Adipocyte (in vitro differentiated cells): ENCODE measurements around the gene RAPGEF5.

Source experiments
- DNase-seq: peaks from one replicate; pipeline ENCODE4 v3.0.0-alpha.2; 2015; ENCODE audit warnings: low read depth
- H3K27me3 ChIP-seq: replicated peaks from 2 replicates; pipeline ENCODE4 v1.7.0; 2013; ENCODE audit warnings: mild to moderate bottlenecking, low read length, moderate library complexity; ENCODE audit not compliant: control insufficient read depth, insufficient read depth
- H3K36me3 ChIP-seq: 2 replicates; pipeline ENCODE4 v1.7.0; 2013; ENCODE audit warnings: low read length, mild to moderate bottlenecking, moderate library complexity; ENCODE audit not compliant: control insufficient read depth, insufficient read depth, severe bottlenecking
- H3K4me1 ChIP-seq: 2 replicates; pipeline ENCODE4 v1.7.0; 2013; ENCODE audit warnings: mild to moderate bottlenecking, low read length, moderate library complexity; ENCODE audit not compliant: control insufficient read depth, insufficient read depth
- H3K4me3 ChIP-seq: 2 replicates; pipeline ENCODE4 v1.7.0; 2013; ENCODE audit warnings: mild to moderate bottlenecking, low read length, moderate library complexity
- H3K9ac ChIP-seq: 2 replicates; pipeline ENCODE4 v1.7.0; 2013; ENCODE audit warnings: mild to moderate bottlenecking, low read length, moderate library complexity
- H3K9me3 ChIP-seq: 2 replicates; pipeline ENCODE4 v1.7.0; 2013; ENCODE audit warnings: mild to moderate bottlenecking, low read length, moderate library complexity; ENCODE audit not compliant: control insufficient read depth

RAPGEF5 gene

DNA sequence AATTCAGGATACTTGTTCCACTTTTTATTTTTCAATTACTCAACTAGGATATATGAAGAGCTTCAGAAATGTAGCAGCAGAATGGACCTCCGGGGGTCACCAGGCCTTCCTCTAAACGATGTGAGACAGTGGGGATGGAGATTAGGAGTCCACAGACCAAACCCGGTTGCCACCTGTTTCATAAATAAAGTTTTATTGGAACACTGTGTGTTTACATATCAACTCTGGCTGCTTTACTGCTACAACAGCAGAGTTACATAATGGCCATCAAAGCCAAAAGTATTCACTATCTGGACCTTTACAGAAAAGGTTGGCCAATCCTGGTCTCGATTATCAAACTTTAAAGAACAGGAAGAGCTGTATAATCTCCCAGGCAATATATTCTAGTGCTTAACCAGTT lies 30.8 kb downstream of the RAPGEF5 start:
- no peak for DNase-seq
- Histone ChIP-seq H3K9me3 (no peaks in the 10 kb centered on the region), H3K36me3 (no peaks in the 10 kb centered on the region), H3K27me3 (peaks cover 9% of the 10 kb centered on the region), H3K4me1 (no peaks in the 10 kb centered on the region), H3K4me3 (no peak overlapping the region), H3K9ac (no peak overlapping the region)

DNA sequence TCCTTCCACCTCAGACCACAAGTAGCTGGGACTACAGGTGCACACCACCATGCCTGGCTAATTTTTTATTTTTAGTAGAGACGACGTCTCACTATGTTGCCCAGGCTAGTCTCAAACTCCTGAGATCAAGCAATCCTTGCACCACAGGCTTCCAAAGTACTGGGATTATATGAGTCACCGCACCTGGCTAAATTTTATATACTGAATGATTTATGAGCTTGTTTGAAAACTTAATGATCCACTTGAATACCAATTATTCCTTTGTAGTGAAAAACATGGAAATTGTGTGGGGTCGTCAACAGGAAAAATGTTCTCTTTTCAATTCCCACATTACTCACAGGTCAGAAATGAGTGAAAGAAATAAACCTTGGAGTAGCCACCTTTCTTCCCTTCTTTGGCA lies 31.3 kb downstream of the RAPGEF5 start:
- H3K9ac ChIP-seq: no peak overlapping the region
- no peaks in the 10 kb centered on the region for H3K36me3 ChIP-seq
- H3K4me3 ChIP-seq: no peak overlapping the region
- H3K27me3 ChIP-seq: peaks cover 9% of the 10 kb centered on the region
- H3K4me1 ChIP-seq: no peaks in the 10 kb centered on the region
- H3K9me3 ChIP-seq: no peaks in the 10 kb centered on the region
- no peak for DNase-seq

DNA sequence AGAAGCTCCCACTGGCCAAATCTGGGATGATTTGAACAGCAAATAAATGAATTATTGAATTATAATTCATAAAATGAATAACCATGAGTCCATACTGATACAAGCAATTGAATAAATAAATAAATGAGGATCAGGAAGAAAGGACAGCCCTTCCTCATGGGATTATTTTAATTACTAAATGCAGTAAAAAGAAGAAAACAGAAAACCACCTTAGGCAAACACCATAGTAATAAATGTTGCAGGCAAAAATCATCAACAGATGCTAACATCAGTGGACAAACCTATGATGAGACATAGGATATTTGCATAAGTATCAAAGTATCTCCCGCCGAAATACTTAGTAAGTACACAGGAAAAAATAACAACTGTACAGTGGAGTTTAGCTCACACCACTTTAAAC lies 33.2 kb downstream of the RAPGEF5 start:
- Histone ChIP-seq H3K9ac (no peak overlapping the region), H3K4me1 (peaks cover 7% of the 10 kb centered on the region), H3K9me3 (no peaks in the 10 kb centered on the region), H3K4me3 (no peak overlapping the region), H3K36me3 (no peaks in the 10 kb centered on the region), H3K27me3 (peaks cover 4% of the 10 kb centered on the region)
- DNase-seq: no peak

DNA sequence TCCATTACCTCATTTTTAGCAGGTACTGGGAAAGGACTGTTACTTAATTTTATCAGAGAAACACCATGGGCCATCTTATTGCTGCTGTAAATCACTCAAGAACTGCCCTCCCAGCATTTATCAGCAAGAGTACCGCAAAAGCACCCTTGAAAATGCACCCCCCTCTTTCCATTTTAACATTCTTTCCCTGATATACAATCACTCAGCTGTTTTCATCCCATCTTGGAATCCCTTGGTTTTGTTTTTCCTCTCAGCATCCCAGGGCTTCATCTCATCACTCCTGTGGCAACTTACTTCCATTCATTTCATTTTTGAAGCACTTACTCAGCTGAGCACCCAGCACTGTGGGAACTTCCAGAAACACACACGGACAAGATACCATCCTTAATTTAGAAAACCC lies 36.5 kb downstream of the RAPGEF5 start:
- H3K27me3 ChIP-seq: no peaks in the 10 kb centered on the region
- no peaks in the 10 kb centered on the region for H3K36me3 ChIP-seq
- H3K4me3 ChIP-seq: no peak overlapping the region
- no peak for DNase-seq
- H3K9ac ChIP-seq: no peak overlapping the region
- peaks cover 7% of the 10 kb centered on the region for H3K4me1 ChIP-seq
- no peaks in the 10 kb centered on the region for H3K9me3 ChIP-seq

DNA sequence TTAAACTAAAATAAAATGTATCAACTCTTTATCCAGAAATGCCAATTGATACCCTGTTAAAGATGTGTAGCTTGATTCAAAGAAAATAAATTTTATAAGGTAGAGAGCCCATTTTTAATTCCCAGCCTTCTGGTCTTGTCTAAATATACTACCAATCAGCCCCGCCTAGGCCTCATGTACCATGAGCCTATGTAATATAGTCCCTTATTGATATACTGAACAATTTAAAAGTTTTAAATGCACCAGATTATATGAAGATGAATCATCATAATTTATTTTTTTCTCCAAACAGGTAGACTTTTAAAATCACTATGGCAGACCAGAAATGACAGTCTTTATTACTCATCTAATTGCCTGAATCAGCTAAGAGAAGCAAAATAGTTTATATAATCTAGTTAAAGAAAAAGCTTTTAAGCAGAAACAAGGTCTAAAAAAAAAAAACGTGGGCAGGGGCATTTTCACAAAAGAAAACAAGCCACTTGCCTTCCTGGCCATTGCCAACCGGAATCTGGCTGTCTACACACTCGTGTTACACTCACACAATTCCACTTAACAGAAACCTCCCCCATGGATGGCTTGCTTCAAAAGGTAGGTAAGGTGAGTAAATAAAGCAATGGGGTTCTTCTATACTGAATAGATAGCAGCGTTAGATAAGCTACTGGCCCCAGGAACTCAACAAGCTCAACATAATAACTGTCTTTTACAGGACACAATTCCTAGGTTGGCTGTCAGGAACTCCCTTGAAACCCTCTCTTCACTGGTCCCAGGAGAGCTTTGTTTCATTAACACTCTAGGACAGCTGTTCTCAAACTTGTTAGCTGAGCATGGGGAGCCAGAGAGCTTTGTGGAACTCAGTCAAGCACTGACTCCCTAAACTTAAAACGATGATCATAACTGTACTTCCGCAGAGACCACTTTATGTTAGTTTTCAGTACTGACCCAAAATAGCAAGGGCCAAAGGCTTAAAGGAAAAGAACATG lies 37.2 kb downstream of the RAPGEF5 start:
- Histone ChIP-seq H3K9ac (no peak overlapping the region), H3K36me3 (no peaks in the 10 kb centered on the region), H3K4me3 (no peak overlapping the region), H3K4me1 (peaks cover 7% of the 10 kb centered on the region), H3K27me3 (no peaks in the 10 kb centered on the region), H3K9me3 (no peaks in the 10 kb centered on the region)
- no peak for DNase-seq

DNA sequence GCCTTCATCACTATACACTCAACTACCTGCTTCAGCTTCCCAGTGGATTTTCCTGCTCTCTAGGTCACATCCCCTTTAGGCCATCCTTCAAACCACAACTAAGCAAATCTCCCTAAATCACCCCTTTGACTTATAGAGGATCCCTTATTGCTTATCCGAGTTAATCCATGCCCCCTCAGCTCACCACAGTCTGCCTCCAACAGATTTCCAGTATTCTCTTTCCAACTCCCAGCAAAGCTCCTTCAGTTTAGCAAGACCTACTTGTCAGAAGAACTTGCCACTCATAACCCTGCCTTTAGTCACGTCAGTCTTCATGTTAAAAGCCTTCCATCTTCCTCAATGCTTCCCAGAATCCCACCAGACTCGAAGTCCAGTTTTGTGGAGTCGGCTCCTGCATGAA lies 38.6 kb downstream of the RAPGEF5 start:
- H3K4me3 ChIP-seq: no peak overlapping the region
- no peaks in the 10 kb centered on the region for H3K27me3 ChIP-seq
- H3K4me1 ChIP-seq: peaks cover 7% of the 10 kb centered on the region
- H3K9me3 ChIP-seq: no peaks in the 10 kb centered on the region
- no peak overlapping the region for H3K9ac ChIP-seq
- no peak for DNase-seq
- no peaks in the 10 kb centered on the region for H3K36me3 ChIP-seq

DNA sequence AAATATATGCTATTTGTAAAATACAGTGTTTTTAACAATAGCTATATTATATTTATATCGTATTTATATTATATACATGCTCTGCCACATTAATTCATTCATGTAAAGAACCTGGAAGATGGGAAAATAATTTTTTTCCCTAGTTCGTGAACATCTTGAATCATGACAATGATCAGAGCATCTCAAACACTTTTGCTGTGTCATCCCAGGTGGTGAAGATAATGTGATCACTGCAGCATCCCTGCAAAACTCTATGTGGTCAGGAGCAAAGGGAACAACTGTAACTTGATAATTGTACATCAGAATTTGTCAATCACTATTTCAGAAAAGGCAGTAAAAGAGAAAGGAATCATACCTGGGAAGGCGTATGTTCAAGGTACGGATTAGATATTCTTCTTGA lies 39.3 kb downstream of the RAPGEF5 start:
- no peaks in the 10 kb centered on the region for H3K9me3 ChIP-seq
- no peaks in the 10 kb centered on the region for H3K36me3 ChIP-seq
- no peaks in the 10 kb centered on the region for H3K27me3 ChIP-seq
- DNase-seq: no peak
- no peak overlapping the region for H3K9ac ChIP-seq
- no peak overlapping the region for H3K4me3 ChIP-seq
- peaks cover 7% of the 10 kb centered on the region for H3K4me1 ChIP-seq

DNA sequence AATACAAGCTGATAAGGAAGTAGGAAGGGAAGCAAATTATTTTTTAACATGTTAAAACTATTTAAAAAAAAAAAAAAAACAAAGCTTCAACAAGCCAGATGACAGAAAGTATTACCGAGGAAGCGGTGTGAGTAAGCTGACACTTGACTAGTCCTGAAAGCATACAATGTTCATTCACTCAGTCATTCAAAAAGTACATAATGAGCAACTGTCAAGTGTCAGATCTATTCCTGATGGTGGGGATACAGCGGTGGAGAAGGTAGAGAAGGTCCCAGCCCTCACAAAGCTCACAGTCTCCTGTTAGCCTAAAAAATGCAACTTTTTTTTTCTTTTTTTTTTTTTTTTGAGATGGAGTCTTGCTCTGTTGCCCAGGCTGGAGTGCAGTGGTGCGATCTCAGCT lies 40.0 kb downstream of the RAPGEF5 start:
- no peak overlapping the region for H3K9ac ChIP-seq
- DNase-seq: no peak
- H3K4me3 ChIP-seq: no peak overlapping the region
- H3K36me3 ChIP-seq: no peaks in the 10 kb centered on the region
- H3K4me1 ChIP-seq: peaks cover 7% of the 10 kb centered on the region
- H3K27me3 ChIP-seq: no peaks in the 10 kb centered on the region
- H3K9me3 ChIP-seq: no peaks in the 10 kb centered on the region

DNA sequence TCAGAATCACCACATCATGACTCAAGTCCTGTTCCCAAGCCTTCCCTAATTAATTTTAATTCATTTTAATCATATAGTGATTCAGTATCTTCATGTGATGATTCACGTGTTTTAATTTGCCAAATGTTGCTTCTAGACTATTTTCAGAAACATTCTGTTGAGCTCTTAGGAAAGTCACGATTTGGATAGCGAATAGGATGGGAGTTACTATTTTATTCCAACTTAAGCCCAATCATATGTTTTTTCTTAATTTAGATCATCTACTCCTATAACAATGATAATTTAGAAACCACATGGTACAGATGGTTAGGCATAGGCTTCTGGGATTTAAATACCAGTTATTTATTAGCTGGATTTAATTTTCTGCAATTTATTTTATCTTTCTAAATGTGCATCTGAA lies 49.1 kb downstream of the RAPGEF5 start:
- Histone ChIP-seq H3K9ac (no peak overlapping the region), H3K9me3 (peaks cover 4% of the 10 kb centered on the region), H3K36me3 (no peaks in the 10 kb centered on the region), H3K4me1 (no peaks in the 10 kb centered on the region), H3K27me3 (peaks cover 4% of the 10 kb centered on the region), H3K4me3 (no peak overlapping the region)
- DNase-seq: no peak

DNA sequence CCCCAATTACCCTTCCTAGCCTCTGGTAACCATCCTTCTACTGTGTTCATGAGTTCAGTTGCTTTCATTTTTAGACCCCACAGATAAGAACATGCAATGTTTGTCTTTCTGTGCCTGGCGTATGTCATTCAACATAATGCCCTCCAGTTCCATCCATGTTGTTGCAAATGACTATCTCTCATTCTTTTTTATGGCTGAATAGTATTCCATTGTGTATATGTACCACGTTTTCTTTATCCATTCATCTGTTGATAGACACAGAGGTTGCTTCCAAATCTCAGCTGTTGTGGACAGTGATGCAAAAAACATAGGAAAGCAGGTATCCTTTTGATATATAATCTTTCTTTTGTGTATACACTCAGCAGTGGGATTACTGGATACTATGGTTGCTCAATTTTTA lies 51.2 kb downstream of the RAPGEF5 start:
- no peak overlapping the region for H3K4me3 ChIP-seq
- peaks cover 4% of the 10 kb centered on the region for H3K9me3 ChIP-seq
- H3K36me3 ChIP-seq: no peaks in the 10 kb centered on the region
- no peak for DNase-seq
- no peak overlapping the region for H3K9ac ChIP-seq
- no peaks in the 10 kb centered on the region for H3K27me3 ChIP-seq
- H3K4me1 ChIP-seq: no peaks in the 10 kb centered on the region

DNA sequence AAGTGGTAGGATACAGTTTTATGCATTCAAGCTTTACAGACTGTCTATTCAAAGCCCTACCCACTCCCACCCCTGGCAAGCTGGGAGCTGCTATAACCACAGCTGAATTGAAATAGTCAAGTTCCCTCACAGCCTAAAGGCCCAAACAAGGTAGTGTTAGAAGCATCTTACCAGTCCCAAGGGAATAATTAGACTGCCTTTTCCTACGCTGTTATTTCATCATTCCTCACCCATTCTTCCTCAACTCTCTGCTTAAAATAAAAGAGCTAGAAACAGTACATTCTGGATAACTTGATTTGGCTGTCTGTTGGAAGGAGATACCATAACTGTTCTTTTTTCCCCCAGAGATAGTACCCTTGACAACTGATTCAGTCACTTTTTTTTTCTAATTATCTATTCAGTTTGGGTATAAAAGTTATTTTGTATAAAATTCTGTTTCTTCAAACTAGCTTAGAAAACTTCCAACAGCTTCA lies 54.0 kb downstream of the RAPGEF5 start:
- no peaks in the 10 kb centered on the region for H3K27me3 ChIP-seq
- H3K36me3 ChIP-seq: no peaks in the 10 kb centered on the region
- no peak for DNase-seq
- H3K4me3 ChIP-seq: no peak overlapping the region
- no peaks in the 10 kb centered on the region for H3K4me1 ChIP-seq
- H3K9ac ChIP-seq: no peak overlapping the region
- H3K9me3 ChIP-seq: peaks cover 4% of the 10 kb centered on the region
